ENCODE data around the gene ZNF223.

- no peak for TF ChIP-seq POLR2AphosphoS5 (IDR thresholded peaks at IDR 0.05; ENCODE audit: low read length)
- no peak for TF ChIP-seq ZBED1 (IDR thresholded peaks at IDR 0.05; ENCODE audit: borderline replicate concordance)
- no peak for TF ChIP-seq CTCF (IDR thresholded peaks at IDR 0.05 in 2 of 3, conservative IDR thresholded peaks at IDR 0.05 in 1 of 3; ENCODE audit: control insufficient read depth in 2 of 3, extremely low read depth in 1 of 3, insufficient read depth in 1 of 3, low read depth in 3 of 3, low read length in 3 of 3)
- TF ChIP-seq RAD51 (IDR thresholded peaks at IDR 0.05) = no peak
- TF ChIP-seq POLR2A (IDR thresholded peaks at IDR 0.05; ENCODE audit: low read depth, low read length) = no peak
- TF ChIP-seq EZH2 (IDR thresholded peaks at IDR 0.05; ENCODE audit: borderline replicate concordance, control insufficient read depth, low read depth, low read length) = no peak
- no peak for TF ChIP-seq MXI1 (IDR thresholded peaks at IDR 0.05; ENCODE audit: low read depth, low read length)
- no peak for TF ChIP-seq BHLHE40 (IDR thresholded peaks at IDR 0.05; ENCODE audit: borderline replicate concordance in 1 of 2, low read depth in 2 of 2, low read length in 1 of 2)
- no peak for TF ChIP-seq RAD21 (IDR thresholded peaks at IDR 0.05; ENCODE audit: insufficient read depth, low read depth, low read length)
- TF ChIP-seq RCOR1 (conservative IDR thresholded peaks at IDR 0.05; ENCODE audit: low read depth, low read length) = no peak
- no peak for TF ChIP-seq BCL11A (IDR thresholded peaks at IDR 0.05; ENCODE audit: low read depth, low read length)
These were observed 55.9 kb downstream of the ZNF223 start for GRCh38 chr19:44107751-44108150.
